Skeletal muscle satellite cell (primary cell): ENCODE results near the gene NBPF4.

Source experiments
- H3K27me3 ChIP-seq: 2 replicates; pipeline ENCODE4 v1.7.0; 2013; ENCODE audit warnings: low read length; ENCODE audit not compliant: control insufficient read depth, insufficient read depth
- H3K36me3 ChIP-seq: 2 replicates; pipeline ENCODE4 v1.7.0; 2013; ENCODE audit warnings: mild to moderate bottlenecking, control low read depth, low read length; ENCODE audit not compliant: insufficient read depth
- H3K4me1 ChIP-seq: 2 replicates; pipeline ENCODE4 v1.7.0; 2013; ENCODE audit warnings: low read length; ENCODE audit not compliant: control insufficient read depth, insufficient read depth
- H3K4me2 ChIP-seq: 2 replicates; pipeline ENCODE4 v1.7.0; 2013; ENCODE audit warnings: mild to moderate bottlenecking, low read length
- H3K4me3 ChIP-seq: 2 replicates; pipeline ENCODE4 v1.7.0; 2013; ENCODE audit warnings: low read length
- H3K9ac ChIP-seq: 2 replicates; pipeline ENCODE4 v1.7.0; 2013; ENCODE audit warnings: mild to moderate bottlenecking, low read depth, low read length, moderate library complexity
- H3K9me3 ChIP-seq: replicated peaks from 2 replicates; pipeline ENCODE4 v1.7.0; 2013; ENCODE audit warnings: mild to moderate bottlenecking, control low read depth, low read length

Gene NBPF4

GRCh38 chr1:108182959-108183700, 60.7 kb downstream of the NBPF4 start:
- Histone ChIP-seq H3K4me3 (no peak overlapping the region), H3K36me3 (peaks cover 55% of the 10 kb centered on the region), H3K9me3 (no peaks in the 10 kb centered on the region), H3K9ac (no peak overlapping the region), H3K4me1 (no peaks in the 10 kb centered on the region), H3K27me3 (no peaks in the 10 kb centered on the region), H3K4me2 (no peak overlapping the region)

GRCh38 chr1:108179018-108179417, 64.9 kb downstream of the NBPF4 start:
- Histone ChIP-seq H3K9ac (no peak overlapping the region), H3K4me3 (no peak overlapping the region), H3K4me2 (no peak overlapping the region), H3K9me3 (peaks cover 3% of the 10 kb centered on the region), H3K27me3 (no peaks in the 10 kb centered on the region), H3K36me3 (peaks cover 63% of the 10 kb centered on the region), H3K4me1 (peaks cover 8% of the 10 kb centered on the region)
